SK-N-SH (cell line): Measurements from ENCODE around the gene SLC24A4. TPM values are rescaled to one million over a fixed set of nuclear protein-coding genes. Genes with fewer than 3 reads are reported as not detected.

Experiments used
- CTCF ChIA-PET: fragments of 300-600, 350-600 bp; formaldehyde crosslinking; extraction: SDS; loops from one replicate; lab custom pipeline; 2021; lab: Yijun Ruan, JAX
- POLR2A ChIA-PET: fragments of 350-600 bp; sonication (Branson Sonifier 250); formaldehyde crosslinking; extraction: SDS; loops from one replicate; lab custom pipeline; 2020; ENCODE audit warnings: antibody characterized with exemption, inconsistent platforms; lab: Yijun Ruan, JAX
- DNase-seq: peaks from one replicate; pipeline ENCODE4 v3.0.0; 2012
- H2AFZ ChIP-seq: fragments of 200-600 bp; sonication (generic); 2 replicates; pipeline ENCODE4 v1.8.1; 2016; ENCODE audit warnings: antibody characterized with exemption, mild to moderate bottlenecking, low read depth
- H3F3A ChIP-seq: fragments of 200-600 bp; sonication (generic); replicated peaks from 2 replicates; pipeline ENCODE3; 2016; ENCODE audit warnings: antibody characterized with exemption, mild to moderate bottlenecking; ENCODE audit not compliant: insufficient read depth
- H3K27ac ChIP-seq, 2 experiments: fragments of 200-500 bp in 1 of 2; fragments of 200-600 bp in 1 of 2; sonication (Bioruptor generic) in 1 of 2; sonication (generic), shearing (Covaris generic) in 1 of 2; 2 replicates each; pipeline versions ENCODE4 v1.5.1 to v1.6.1; 2014 to 2016; ENCODE audit warnings: low read depth in 2 of 2, inconsistent platforms in 1 of 2, low read length in 1 of 2, mild to moderate bottlenecking in 1 of 2, mixed read lengths in 1 of 2
- H3K27me3 ChIP-seq: fragments of 200-600 bp; sonication (generic), shearing (Covaris generic); 2 replicates; pipeline ENCODE4 v1.6.1; 2016; ENCODE audit warnings: mixed run types; ENCODE audit not compliant: insufficient read depth
- H3K36me3 ChIP-seq, 2 experiments: fragments of 200-500 bp in 1 of 2; fragments of 200-600 bp in 1 of 2; sonication (Bioruptor generic) in 1 of 2; sonication (generic) in 1 of 2; replicated peaks in 1 of 2; 2 replicates each; pipeline versions ENCODE3 to v1.5.1; 2014 to 2016; ENCODE audit warnings: low read length in 1 of 2, mild to moderate bottlenecking in 1 of 2; ENCODE audit not compliant: insufficient read depth in 2 of 2, control insufficient read depth in 1 of 2
- H3K4me1 ChIP-seq, 2 experiments: fragments of 200-500 bp in 1 of 2; fragments of 200-600 bp in 1 of 2; sonication (Bioruptor generic) in 1 of 2; sonication (generic), shearing (Covaris generic) in 1 of 2; 2 replicates each; pipeline versions ENCODE4 v1.5.1 to v1.6.1; 2014 to 2016; ENCODE audit warnings: low read depth in 1 of 2, low read length in 1 of 2, mixed run types in 1 of 2; ENCODE audit not compliant: insufficient read depth in 2 of 2, control insufficient read depth in 1 of 2
- H3K4me2 ChIP-seq: fragments of 200-600 bp; sonication (generic), shearing (Covaris generic); 2 replicates; pipeline ENCODE4 v1.6.1; 2017; ENCODE audit warnings: mixed run types
- H3K4me3 ChIP-seq, 2 experiments: fragments of 200-500 bp in 1 of 2; fragments of 200-600 bp in 1 of 2; sonication (Bioruptor generic) in 1 of 2; sonication (generic), shearing (Covaris generic) in 1 of 2; 2 replicates each; pipeline versions ENCODE4 v1.5.1 to v1.8.1; 2014 to 2016; ENCODE audit warnings: low read depth in 2 of 2, inconsistent platforms in 1 of 2, low read length in 1 of 2, mild to moderate bottlenecking in 1 of 2, mixed read lengths in 1 of 2, moderate library complexity in 1 of 2
- H3K79me2 ChIP-seq: fragments of 200-600 bp; sonication (generic); 2 replicates; pipeline ENCODE4 v1.8.1; 2017; ENCODE audit warnings: mild to moderate bottlenecking; ENCODE audit not compliant: insufficient read depth
- H3K9ac ChIP-seq: fragments of 200-600 bp; sonication (generic); 2 replicates; pipeline ENCODE4 v1.6.1; 2017; ENCODE audit warnings: mixed run types
- H3K9me2 ChIP-seq: fragments of 200-600 bp; sonication (generic); 2 replicates; pipeline ENCODE4 v1.6.1; 2017; ENCODE audit warnings: mixed run types
- H3K9me3 ChIP-seq: fragments of 200-600 bp; sonication (generic); 2 replicates; pipeline ENCODE4 v1.6.1; 2017; ENCODE audit warnings: mixed run types, mild to moderate bottlenecking, moderate library complexity
- H4K20me1 ChIP-seq: fragments of 200-600 bp; sonication (generic); 2 replicates; pipeline ENCODE4 v1.6.1; 2017; ENCODE audit warnings: mild to moderate bottlenecking, mixed run types; ENCODE audit not compliant: insufficient read depth
- ELF1 ChIP-seq: IDR thresholded peaks from 2 replicates; pipeline ENCODE4 v1.4.0; 2012
- EZH2phosphoT487 ChIP-seq: fragments of 200-600 bp; sonication (generic); IDR thresholded peaks from 2 replicates; pipeline ENCODE4 v1.6.1; 2017; ENCODE audit warnings: low read depth, mixed run types, mild to moderate bottlenecking, antibody characterized with exemption, moderate library complexity, borderline replicate concordance
- GABPA ChIP-seq: IDR thresholded peaks from 2 replicates; pipeline ENCODE4 v1.4.0; 2012; ENCODE audit warnings: low read depth, mild to moderate bottlenecking
- PBX3 ChIP-seq: IDR thresholded peaks from 2 replicates; pipeline ENCODE4; 2012
- TAF1 ChIP-seq: IDR thresholded peaks from 2 replicates; pipeline ENCODE4 v1.6.1; 2012; ENCODE audit warnings: low read depth, mild to moderate bottlenecking, low read length, moderate library complexity, borderline replicate concordance
- YY1 ChIP-seq: IDR thresholded peaks from 2 replicates; pipeline ENCODE4 v1.4.0; 2012; ENCODE audit warnings: low read depth, mild to moderate bottlenecking
- WGBS: methylation state at CpG from one replicate; pipeline ENCODE4 v1.1.6; 2017; ENCODE audit warnings: low lambda C conversion rate; 5-methylcytosine and 5-hydroxymethylcytosine counted together
- polyA plus RNA-seq, 3 experiments: library from polyadenylated mRNA; depleted of rRNA; stranded (reverse); fragments of >200 nt; gene quantifications; 2 replicates each; pipeline ENCODE4 v1.2.3, GENCODE V29; 2012
- TF ChIP-seq, protein P1 (sequence below): IDR thresholded peaks from 2 replicates; pipeline ENCODE4 v1.6.1; 2012; ENCODE audit warnings: mild to moderate bottlenecking, low read depth, low read length, moderate library complexity
- TF ChIP-seq, protein P2 (sequence below): IDR thresholded peaks from 2 replicates; pipeline ENCODE4 v1.4.0; 2012; ENCODE audit warnings: low read depth, borderline replicate concordance

Gene SLC24A4
- polyA plus RNA-seq, 1 of the 3 experiments (the other 2 are of a cell fraction) = 0.07 TPM

DNA sequence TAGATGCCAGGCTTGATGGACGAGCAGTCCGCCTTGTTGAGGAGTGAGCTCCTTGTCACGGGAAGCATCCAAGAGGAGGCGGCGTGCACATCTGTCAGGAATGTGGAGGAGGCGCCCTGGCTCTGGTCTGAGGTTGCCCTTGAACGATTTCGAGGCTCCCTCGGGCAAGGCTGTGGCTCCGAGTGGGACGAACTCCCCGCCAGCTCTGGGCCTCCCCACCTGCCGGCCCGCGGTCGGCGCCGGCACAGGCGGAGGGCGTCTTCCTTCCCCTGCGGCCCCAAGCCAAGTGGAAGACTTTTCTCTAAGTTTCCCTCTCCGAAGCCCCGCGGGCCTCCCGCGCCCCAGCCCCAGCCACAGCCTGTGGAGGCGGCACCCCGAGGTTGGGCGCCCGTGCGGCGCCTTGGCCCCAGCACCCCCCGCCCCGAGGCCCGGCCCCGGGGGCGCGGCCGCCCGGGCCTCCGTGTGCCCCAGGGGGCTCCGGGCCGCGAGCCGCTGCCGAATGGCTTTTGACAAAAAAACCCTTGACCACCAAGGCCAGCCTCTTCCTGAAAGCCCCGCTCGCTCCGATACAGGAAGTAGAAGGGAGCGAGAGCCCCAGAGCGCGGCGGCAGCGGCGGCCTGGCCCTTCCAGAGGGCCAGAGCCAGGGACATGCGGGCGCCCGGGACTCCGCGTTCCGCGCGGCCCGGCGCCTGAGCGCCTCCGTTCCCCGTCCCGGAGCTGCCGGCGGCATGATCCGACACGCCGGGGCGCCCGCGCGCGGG, 190.4 kb downstream of the SLC24A4 start, which contains the start of gene RIN3:
RIN3 (plus strand) TSS at position 578 of the 762 bp plus-strand sequence; CDS start at position 730, 152 bp downstream.
- POLR2A ChIA-PET = no interaction called here

More for the DNA sequence above, 190.4 kb downstream of the SLC24A4 start, which contains the start of gene RIN3:
- peak within 1 kb of the TSS; percentile 97 for H3K9ac ChIP-seq
- CTCF ChIA-PET = no interaction called here
- no peaks in the 10 kb centered on the region for H3K9me2 ChIP-seq
- H3F3A ChIP-seq = peaks cover 17% of the 10 kb centered on the region
- H3K27ac ChIP-seq = peak within 1 kb of the TSS in 1 of 2 experiments; percentile 96; a peak in 2 of 4 replicates
- peaks cover 55% of the 10 kb centered on the region for H3K79me2 ChIP-seq
- WGBS = 33% methylated on average over 19 of the region's 79 CpGs
- peak within 1 kb of the TSS; percentile 61; the same call in 1 of the 2 replicates for H2AFZ ChIP-seq
- no peaks in the 10 kb centered on the region for H3K27me3 ChIP-seq
- peak within 1 kb of the TSS; percentile 60 to 80 for H3K4me3 ChIP-seq
- 0 out of 2 replicates have a peak, but pooled peaks cover 3% of the 10 kb centered on the region for H4K20me1 ChIP-seq
- H3K36me3 ChIP-seq = no peaks in the 10 kb centered on the region
- peaks cover 0 to 16% of the 10 kb centered on the region in 2 experiments; a peak in 3 of 4 replicates for H3K4me1 ChIP-seq
- H3K9me3 ChIP-seq = no peaks in the 10 kb centered on the region
- peak; percentile 47 for DNase-seq
- peak; percentile 16; the same call in 1 of the 2 replicates for TF ChIP-seq PBX3
- TF ChIP-seq, protein P1, sequence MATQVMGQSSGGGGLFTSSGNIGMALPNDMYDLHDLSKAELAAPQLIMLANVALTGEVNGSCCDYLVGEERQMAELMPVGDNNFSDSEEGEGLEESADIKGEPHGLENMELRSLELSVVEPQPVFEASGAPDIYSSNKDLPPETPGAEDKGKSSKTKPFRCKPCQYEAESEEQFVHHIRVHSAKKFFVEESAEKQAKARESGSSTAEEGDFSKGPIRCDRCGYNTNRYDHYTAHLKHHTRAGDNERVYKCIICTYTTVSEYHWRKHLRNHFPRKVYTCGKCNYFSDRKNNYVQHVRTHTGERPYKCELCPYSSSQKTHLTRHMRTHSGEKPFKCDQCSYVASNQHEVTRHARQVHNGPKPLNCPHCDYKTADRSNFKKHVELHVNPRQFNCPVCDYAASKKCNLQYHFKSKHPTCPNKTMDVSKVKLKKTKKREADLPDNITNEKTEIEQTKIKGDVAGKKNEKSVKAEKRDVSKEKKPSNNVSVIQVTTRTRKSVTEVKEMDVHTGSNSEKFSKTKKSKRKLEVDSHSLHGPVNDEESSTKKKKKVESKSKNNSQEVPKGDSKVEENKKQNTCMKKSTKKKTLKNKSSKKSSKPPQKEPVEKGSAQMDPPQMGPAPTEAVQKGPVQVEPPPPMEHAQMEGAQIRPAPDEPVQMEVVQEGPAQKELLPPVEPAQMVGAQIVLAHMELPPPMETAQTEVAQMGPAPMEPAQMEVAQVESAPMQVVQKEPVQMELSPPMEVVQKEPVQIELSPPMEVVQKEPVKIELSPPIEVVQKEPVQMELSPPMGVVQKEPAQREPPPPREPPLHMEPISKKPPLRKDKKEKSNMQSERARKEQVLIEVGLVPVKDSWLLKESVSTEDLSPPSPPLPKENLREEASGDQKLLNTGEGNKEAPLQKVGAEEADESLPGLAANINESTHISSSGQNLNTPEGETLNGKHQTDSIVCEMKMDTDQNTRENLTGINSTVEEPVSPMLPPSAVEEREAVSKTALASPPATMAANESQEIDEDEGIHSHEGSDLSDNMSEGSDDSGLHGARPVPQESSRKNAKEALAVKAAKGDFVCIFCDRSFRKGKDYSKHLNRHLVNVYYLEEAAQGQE = 0 out of 2 replicates have a peak, but pooled peaks have one; percentile 20
- no peak for TF ChIP-seq EZH2phosphoT487
- 0 out of 2 replicates have a peak, but pooled peaks have one; percentile 36 for TF ChIP-seq TAF1
- peak; percentile 45; the same call in 1 of the 2 replicates for TF ChIP-seq ELF1
- TF ChIP-seq, protein P2, sequence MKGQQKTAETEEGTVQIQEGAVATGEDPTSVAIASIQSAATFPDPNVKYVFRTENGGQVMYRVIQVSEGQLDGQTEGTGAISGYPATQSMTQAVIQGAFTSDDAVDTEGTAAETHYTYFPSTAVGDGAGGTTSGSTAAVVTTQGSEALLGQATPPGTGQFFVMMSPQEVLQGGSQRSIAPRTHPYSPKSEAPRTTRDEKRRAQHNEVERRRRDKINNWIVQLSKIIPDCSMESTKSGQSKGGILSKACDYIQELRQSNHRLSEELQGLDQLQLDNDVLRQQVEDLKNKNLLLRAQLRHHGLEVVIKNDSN = no peak
- TF ChIP-seq GABPA = peak; percentile 20; the same call in 1 of the 2 replicates
- no peak for TF ChIP-seq YY1
- H3K4me2 ChIP-seq = peak within 1 kb of the TSS; percentile 100
